GM18951 (cell line): ENCODE data around the gene CDK14.

ENCODE experiments used
- POLR2A ChIP-seq: IDR thresholded peaks from 4 replicates; pipeline ENCODE4 v1.6.1; 2011; ENCODE audit warnings: mild to moderate bottlenecking; ENCODE audit not compliant: insufficient read length, insufficient read depth; ENCODE audit errors: extremely low read depth
- in situ Hi-C: fragments of 300-500 bp; cut with MboI; formaldehyde crosslinking; loops from one replicate; pipeline ENCODE4 v1.12.0; 2022; ENCODE audit warnings: low sequenced_read_pairs, mixed read lengths, inconsistent platforms; ENCODE audit not compliant: unreplicated experiment

The CDK14 gene

DNA sequence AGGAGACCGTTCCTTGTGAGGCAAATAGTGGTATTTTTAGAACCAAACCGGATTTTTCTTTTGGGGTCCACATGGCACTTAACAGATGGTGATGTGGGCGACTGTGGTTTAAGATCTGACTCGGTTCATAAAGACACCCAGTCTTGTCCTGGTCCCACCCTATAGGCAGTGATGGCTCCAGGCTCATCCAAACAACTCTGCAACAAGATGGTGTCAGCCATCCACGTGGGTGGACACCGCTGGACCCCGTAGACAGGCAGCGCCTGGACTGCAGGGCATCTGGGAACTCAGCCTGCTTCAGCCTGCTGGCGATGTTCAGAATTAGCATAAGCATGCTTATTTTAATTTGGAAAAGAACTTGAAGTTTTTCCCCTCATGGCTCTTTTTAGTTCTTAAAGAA, 409.7 kb downstream of the CDK14 start:
- in situ Hi-C loops: no loop called here

DNA sequence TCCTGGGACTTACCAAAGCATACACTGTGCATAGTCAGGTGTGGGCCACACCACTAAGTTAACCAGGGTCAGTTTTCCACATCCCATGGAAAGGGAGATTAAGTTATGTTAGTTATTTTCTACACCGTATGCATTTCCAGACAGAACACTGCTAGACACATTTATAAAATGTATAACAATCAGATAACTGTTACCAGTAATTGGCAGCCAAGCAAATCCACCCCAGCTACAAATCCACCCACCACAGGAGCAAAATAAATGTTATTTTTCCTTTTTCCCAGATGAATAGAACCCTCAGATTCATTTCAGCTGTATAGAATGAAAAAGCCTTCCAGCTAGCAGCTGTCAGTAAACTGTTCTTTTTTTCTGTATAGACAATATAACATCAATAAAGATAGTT, 411.2 kb downstream of the CDK14 start:
- in situ Hi-C loops: no loop called here

More for the DNA sequence above, 409.7 kb downstream of the CDK14 start:
- TF ChIP-seq POLR2A: no peak

DNA sequence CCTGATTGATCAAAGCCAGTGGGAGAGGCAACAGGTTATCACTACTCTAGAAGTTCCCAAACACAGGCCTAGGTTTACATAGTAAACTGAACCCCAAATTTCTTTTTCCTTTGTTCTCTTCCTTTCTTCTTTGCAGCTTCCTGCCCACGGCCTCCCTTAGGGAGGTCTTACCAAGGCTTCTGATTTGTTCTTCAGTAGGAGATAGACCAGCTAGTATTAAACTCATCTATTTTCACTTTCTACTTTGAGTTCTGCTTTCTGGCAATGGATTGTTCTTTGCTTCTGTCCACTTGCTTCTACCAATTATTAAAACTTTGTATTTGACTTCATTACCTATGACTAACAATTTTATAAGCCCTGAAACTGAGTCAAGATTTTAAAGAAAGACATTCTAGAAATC, 417.0 kb downstream of the CDK14 start:
- in situ Hi-C loops: no loop called here

More for the DNA sequence above, 411.2 kb downstream of the CDK14 start:
- no peak for TF ChIP-seq POLR2A

DNA sequence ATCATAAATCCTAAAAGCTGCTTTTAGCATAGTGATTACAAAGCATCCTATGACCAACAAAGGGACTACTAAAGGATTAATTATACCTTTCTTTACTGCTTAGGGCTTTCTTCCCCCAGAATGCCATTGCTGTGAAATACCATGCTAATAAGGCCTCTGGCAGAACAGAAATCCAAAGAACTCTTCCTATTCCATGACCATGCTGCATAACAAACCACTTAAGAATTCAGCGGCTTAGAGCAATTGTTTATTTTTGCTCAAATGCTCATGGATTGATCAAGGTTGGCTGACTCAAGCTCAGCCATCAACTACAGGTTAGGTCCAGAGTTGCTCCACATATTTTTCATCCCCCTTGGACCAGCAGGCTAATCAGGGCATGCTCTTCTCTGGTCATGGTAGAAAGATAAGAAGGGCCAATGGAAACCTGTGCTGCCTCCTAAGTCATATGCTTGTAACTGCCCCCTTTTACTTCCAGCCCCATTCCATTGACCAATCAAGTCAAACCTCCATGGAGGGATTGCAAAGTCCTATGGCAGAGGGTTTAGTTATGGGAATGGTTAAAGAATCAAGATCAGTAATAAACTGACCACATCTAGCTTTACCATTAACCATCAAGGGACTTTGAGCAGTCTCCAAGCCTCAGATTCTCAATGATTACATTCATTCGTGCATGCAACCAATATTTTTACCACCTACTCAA, 423.7 kb downstream of the CDK14 start:
- in situ Hi-C loops: loop anchor here (10.0 kb wide), 1 partner anchor 315 kb away; no protein-coding TSS in a partner anchor

More for the DNA sequence above, 417.0 kb downstream of the CDK14 start:
- no peak for TF ChIP-seq POLR2A

DNA sequence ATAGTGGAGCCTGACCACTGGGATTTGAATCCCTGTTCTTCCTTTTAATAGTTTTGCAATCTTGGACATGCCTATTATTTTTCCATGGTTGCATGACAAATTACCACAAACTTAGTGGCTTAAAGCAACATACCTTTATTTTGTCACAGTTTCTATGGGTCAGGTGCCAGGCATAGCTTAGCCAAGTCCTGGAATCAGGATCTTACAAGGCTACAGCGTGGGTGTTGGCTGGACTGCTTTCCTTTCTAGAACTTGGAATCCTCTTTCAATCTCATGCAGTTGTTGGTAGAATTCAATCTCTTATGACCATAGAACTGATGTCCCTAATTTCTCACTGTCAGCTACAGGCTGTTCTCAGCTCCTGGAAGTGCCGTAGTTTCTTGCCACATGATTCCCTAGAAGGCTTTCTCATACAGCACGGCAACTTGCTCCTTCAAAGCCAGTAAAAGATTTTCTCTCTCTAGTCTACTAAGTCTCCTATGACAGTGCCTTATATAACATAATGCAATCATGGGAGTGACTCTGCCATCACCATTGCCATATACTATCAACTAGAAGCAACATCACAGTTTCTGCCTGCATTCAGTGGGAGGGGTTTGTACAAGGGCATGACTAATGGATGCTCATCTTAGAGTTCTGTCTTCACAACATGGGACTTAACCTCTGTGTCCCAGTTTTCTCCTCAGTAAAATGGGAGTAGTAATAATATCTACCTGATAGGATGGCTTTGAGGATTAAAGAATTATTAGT, 424.7 kb downstream of the CDK14 start:
- in situ Hi-C loops: loop anchor here (10.0 kb wide), 1 partner anchor 316 kb away; no protein-coding TSS in a partner anchor
- TF ChIP-seq POLR2A: no peak

More for the DNA sequence above, 423.7 kb downstream of the CDK14 start:
- no peak for TF ChIP-seq POLR2A

GRCh38 chr7:91021956-91022355, 425.8 kb downstream of the CDK14 start:
- no peak for TF ChIP-seq POLR2A
- in situ Hi-C loops: loop anchor here (10.0 kb wide), 1 partner anchor 317 kb away; no protein-coding TSS in a partner anchor

GRCh38 chr7:91025906-91026390, 429.8 kb downstream of the CDK14 start:
- in situ Hi-C loops: loop anchor here (10.0 to 25.0 kb wide), 2 partner anchors 321 to 564 kb away; partner anchors contain the start of gene PTTG1IP2
- no peak for TF ChIP-seq POLR2A

- in situ Hi-C loops: loop anchor here (10.0 to 25.0 kb wide), 2 partner anchors 325 to 567 kb away; partner anchors contain the start of gene PTTG1IP2
- no peak for TF ChIP-seq POLR2A
These were observed 433.6 kb downstream of the CDK14 start for GRCh38 chr7:91029688-91030087.

GRCh38 chr7:91030680-91031380, 434.7 kb downstream of the CDK14 start:
- in situ Hi-C loops: loop anchor here (25.0 kb wide), 1 partner anchor 569 kb away; the partner anchor contains the start of gene PTTG1IP2
- TF ChIP-seq POLR2A: no peak

- in situ Hi-C loops: loop anchor here (25.0 kb wide), 1 partner anchor 569 kb away; the partner anchor contains the start of gene PTTG1IP2
- TF ChIP-seq POLR2A: no peak
These were observed 435.6 kb downstream of the CDK14 start for GRCh38 chr7:91031757-91032156.

GRCh38 chr7:91033574-91033973, 437.5 kb downstream of the CDK14 start:
- in situ Hi-C loops: loop anchor here (25.0 kb wide), 1 partner anchor 571 kb away; the partner anchor contains the start of gene PTTG1IP2
- no peak for TF ChIP-seq POLR2A

- in situ Hi-C loops: loop anchor here (25.0 kb wide), 1 partner anchor 572 kb away; the partner anchor contains the start of gene PTTG1IP2
- no peak for TF ChIP-seq POLR2A
These were observed 438.6 kb downstream of the CDK14 start for GRCh38 chr7:91034459-91035368.

- in situ Hi-C loops: loop anchor here (25.0 kb wide), 1 partner anchor 577 kb away; the partner anchor contains the start of gene PTTG1IP2
- TF ChIP-seq POLR2A: no peak
These were observed 442.9 kb downstream of the CDK14 start for GRCh38 chr7:91039033-91039432.
